NCI-H146 (cell line): ENCODE measurements around the gene IRF2.

Experiments
- DNase-seq: peaks from one replicate; lab custom pipeline; 2025; lab: John Stamatoyannopoulos, UW

IRF2 gene

GRCh38 chr4:184474263-184475095 is at the start of gene IRF2:
IRF2 (minus strand) TSS chr4:184474550; CDS start chr4:184429064, 45,486 bp downstream.
- peak; percentile 86 for DNase-seq

- no peak for DNase-seq
These were observed 41.3 kb upstream of the IRF2 start for GRCh38 chr4:184515606-184516005.

- DNase-seq, result no peak
These were observed 40.0 kb upstream of the IRF2 start for GRCh38 chr4:184514121-184514988.

- no peak for DNase-seq
These were observed 39.4 kb upstream of the IRF2 start for GRCh38 chr4:184513802-184514120.

GRCh38 chr4:184511156-184511555 is 36.8 kb upstream of the IRF2 start:
- no peak for DNase-seq

- DNase-seq, result no peak
These were observed 36.1 kb upstream of the IRF2 start for GRCh38 chr4:184510401-184510800.

- DNase-seq, result no peak
These were observed 32.3 kb upstream of the IRF2 start for GRCh38 chr4:184506527-184507121.

- no peak for DNase-seq
These were observed 30.0 kb upstream of the IRF2 start for GRCh38 chr4:184504385-184504784.

GRCh38 chr4:184503869-184504300 is 29.5 kb upstream of the IRF2 start:
- no peak for DNase-seq

GRCh38 chr4:184500748-184501589 is 26.6 kb upstream of the IRF2 start:
- no peak for DNase-seq

GRCh38 chr4:184499996-184500395 is 25.6 kb upstream of the IRF2 start:
- no peak for DNase-seq

- no peak for DNase-seq
These were observed 24.2 kb upstream of the IRF2 start for GRCh38 chr4:184498598-184498997.

- no peak for DNase-seq
These were observed 15.4 kb upstream of the IRF2 start for GRCh38 chr4:184489771-184490170.

- no peak for DNase-seq
These were observed 13.2 kb upstream of the IRF2 start for GRCh38 chr4:184487503-184487902.

- no peak for DNase-seq
These were observed 10.9 kb upstream of the IRF2 start for GRCh38 chr4:184485279-184485678.

- DNase-seq, result no peak
These were observed 7.2 kb upstream of the IRF2 start for GRCh38 chr4:184481544-184481943.

GRCh38 chr4:184479516-184479950 is 5.2 kb upstream of the IRF2 start:
- DNase-seq, result no peak

GRCh38 chr4:184477201-184477999 is 3.0 kb upstream of the IRF2 start:
- no peak for DNase-seq

- no peak for DNase-seq
These were observed 2.3 kb upstream of the IRF2 start for GRCh38 chr4:184476695-184477094.

- no peak for DNase-seq
These were observed 1.1 kb upstream of the IRF2 start for GRCh38 chr4:184475498-184475897.

- peak; percentile 18 for DNase-seq
These were observed 729 bp upstream of the IRF2 start for GRCh38 chr4:184475096-184475461.
